PFSK-1 (cell line): ENCODE measurements around the gene ACAP1. TPM values are rescaled to one million over a fixed set of nuclear protein-coding genes. Genes with fewer than 3 reads are reported as not detected.

ENCODE experiments used
- FOXP2 ChIP-seq: optimal IDR thresholded peaks from 2 replicates; pipeline ENCODE3; 2011; ENCODE audit warnings: borderline replicate concordance, control low read depth, inconsistent platforms; ENCODE audit not compliant: insufficient read depth; ENCODE audit errors: extremely low read length, extremely low read depth
- POLR2AphosphoS5 ChIP-seq: IDR thresholded peaks from 2 replicates; pipeline ENCODE4 v1.6.1; 2012; ENCODE audit warnings: low read depth, mild to moderate bottlenecking, control low read depth, low read length, moderate library complexity
- SIN3A ChIP-seq: IDR thresholded peaks from 2 replicates; pipeline ENCODE4 v1.6.1; 2012; ENCODE audit warnings: mild to moderate bottlenecking, low read length, moderate library complexity, borderline replicate concordance; ENCODE audit not compliant: insufficient read depth
- TAF1 ChIP-seq: IDR thresholded peaks from 2 replicates; pipeline ENCODE4 v1.6.1; 2012; ENCODE audit warnings: low read length, control low read depth, borderline replicate concordance; ENCODE audit not compliant: insufficient read depth
- polyA plus RNA-seq: library from polyadenylated mRNA; unstranded; fragments of >200 nt; gene quantifications from one replicate; pipeline ENCODE4 v1.2.1, GENCODE V29; 2012; ENCODE audit warnings: low read depth, missing spikeins; ENCODE audit not compliant: insufficient read length
- TF ChIP-seq, protein P1 (sequence below), 2 experiments: IDR thresholded peaks; 2 replicates each; pipeline versions ENCODE4 v1.6.1 to v1.8.0; 2011 to 2012; ENCODE audit warnings: low read depth in 2 of 2, low read length in 2 of 2, control low read depth in 1 of 2, inconsistent platforms in 1 of 2, mild to moderate bottlenecking in 1 of 2, moderate library complexity in 1 of 2; ENCODE audit not compliant: insufficient read depth in 1 of 2

Gene ACAP1, protein sequence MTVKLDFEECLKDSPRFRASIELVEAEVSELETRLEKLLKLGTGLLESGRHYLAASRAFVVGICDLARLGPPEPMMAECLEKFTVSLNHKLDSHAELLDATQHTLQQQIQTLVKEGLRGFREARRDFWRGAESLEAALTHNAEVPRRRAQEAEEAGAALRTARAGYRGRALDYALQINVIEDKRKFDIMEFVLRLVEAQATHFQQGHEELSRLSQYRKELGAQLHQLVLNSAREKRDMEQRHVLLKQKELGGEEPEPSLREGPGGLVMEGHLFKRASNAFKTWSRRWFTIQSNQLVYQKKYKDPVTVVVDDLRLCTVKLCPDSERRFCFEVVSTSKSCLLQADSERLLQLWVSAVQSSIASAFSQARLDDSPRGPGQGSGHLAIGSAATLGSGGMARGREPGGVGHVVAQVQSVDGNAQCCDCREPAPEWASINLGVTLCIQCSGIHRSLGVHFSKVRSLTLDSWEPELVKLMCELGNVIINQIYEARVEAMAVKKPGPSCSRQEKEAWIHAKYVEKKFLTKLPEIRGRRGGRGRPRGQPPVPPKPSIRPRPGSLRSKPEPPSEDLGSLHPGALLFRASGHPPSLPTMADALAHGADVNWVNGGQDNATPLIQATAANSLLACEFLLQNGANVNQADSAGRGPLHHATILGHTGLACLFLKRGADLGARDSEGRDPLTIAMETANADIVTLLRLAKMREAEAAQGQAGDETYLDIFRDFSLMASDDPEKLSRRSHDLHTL
- 12.3 TPM for polyA plus RNA-seq

DNA sequence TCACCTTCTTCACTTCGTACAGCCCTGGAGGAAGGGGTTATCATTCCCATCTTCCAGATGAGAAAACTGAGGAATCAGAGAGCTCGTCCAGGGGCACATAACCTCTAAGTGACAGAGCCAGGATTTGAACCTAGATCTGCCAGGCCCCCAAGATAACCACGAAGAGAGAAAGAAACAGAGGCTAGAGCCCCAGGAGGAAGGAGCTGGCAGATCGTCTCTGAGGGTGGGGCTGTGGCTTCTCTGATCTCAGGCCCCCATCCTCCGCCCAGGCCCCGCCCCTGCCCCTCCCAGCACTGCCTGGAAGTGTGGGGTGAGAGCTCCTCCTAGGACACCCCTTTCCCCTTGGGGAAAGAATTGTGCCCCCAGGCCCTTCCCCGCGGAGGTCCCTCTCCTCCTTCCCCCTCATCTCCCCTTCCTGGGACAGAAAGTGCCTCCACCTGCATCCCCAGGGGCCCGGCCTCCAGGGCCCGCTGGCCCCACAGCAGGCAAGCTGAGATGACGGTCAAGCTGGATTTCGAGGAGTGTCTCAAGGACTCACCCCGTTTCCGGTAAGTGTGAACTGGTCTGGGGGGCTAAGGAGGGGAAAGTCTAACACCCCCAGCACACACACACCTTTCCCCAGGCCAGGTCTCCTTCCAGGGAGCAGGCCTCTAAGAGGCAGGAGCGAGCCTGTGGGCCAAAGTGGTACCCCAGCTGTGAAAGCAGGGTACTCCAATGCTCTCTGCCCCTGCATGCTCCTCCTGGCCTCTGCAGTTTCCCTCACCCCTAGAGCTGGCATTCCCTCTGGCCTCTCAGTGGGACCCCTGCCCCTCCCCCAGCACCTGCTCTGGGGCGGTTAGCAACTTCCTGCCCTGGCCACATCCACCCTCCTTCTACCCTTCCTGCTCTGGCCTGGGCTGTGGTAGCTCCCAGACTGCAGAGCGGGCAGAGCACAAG is at the start of gene ACAP1:
ACAP1 (plus strand) TSS at position 290 of the 936 bp plus-strand sequence; CDS start at position 496, 206 bp downstream.
- no peak for TF ChIP-seq POLR2AphosphoS5
- TF ChIP-seq FOXP2: no peak
- TF ChIP-seq TAF1: no peak
- no peak for TF ChIP-seq SIN3A

DNA sequence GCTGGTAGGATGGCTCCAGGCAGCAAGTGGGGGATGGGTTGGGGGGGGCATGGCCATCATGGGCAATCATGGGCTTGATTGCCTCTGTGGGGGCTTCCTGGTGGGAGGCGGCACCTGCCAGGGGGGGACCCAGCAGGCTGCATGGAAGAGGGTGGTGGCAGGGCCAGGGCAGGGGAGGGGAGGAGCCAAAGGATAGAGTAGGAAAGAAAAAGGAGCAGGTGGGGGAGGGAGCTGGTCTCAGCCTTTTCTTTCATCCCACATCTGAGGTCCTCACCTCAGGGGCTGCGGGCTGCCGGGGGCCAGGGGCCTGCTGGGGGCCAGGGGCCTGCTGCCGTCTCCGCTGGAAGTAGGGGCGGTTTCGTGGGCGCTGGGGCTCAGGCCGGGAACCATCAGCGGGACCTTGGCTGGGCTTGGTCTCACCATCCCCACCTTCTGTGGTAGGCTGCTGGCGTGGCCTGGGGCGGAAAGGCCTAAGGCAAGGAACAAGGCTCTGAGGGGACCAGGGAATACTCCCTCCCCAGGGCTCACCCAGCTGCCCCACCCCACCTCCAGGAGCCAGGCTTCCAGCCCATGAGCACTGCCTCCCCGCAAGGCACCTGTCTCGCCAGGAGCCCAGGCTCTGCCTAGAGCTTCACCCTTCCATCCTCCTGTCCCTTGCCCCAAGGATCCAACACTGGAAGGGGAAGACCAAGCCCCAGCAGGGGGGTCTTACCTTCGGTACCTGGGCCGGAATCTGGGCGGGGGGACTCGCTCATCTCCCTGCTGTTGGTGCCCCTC is 46.9 kb upstream of the ACAP1 start:
- TF ChIP-seq POLR2AphosphoS5: no peak
- TF ChIP-seq TAF1: no peak
- TF ChIP-seq FOXP2: no peak
- TF ChIP-seq, protein P1, sequence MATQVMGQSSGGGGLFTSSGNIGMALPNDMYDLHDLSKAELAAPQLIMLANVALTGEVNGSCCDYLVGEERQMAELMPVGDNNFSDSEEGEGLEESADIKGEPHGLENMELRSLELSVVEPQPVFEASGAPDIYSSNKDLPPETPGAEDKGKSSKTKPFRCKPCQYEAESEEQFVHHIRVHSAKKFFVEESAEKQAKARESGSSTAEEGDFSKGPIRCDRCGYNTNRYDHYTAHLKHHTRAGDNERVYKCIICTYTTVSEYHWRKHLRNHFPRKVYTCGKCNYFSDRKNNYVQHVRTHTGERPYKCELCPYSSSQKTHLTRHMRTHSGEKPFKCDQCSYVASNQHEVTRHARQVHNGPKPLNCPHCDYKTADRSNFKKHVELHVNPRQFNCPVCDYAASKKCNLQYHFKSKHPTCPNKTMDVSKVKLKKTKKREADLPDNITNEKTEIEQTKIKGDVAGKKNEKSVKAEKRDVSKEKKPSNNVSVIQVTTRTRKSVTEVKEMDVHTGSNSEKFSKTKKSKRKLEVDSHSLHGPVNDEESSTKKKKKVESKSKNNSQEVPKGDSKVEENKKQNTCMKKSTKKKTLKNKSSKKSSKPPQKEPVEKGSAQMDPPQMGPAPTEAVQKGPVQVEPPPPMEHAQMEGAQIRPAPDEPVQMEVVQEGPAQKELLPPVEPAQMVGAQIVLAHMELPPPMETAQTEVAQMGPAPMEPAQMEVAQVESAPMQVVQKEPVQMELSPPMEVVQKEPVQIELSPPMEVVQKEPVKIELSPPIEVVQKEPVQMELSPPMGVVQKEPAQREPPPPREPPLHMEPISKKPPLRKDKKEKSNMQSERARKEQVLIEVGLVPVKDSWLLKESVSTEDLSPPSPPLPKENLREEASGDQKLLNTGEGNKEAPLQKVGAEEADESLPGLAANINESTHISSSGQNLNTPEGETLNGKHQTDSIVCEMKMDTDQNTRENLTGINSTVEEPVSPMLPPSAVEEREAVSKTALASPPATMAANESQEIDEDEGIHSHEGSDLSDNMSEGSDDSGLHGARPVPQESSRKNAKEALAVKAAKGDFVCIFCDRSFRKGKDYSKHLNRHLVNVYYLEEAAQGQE (IDR thresholded peaks at IDR 0.05; ENCODE audit: insufficient read depth in 1 of 2, low read depth in 2 of 2, low read length in 2 of 2): no peak
- no peak for TF ChIP-seq SIN3A

DNA sequence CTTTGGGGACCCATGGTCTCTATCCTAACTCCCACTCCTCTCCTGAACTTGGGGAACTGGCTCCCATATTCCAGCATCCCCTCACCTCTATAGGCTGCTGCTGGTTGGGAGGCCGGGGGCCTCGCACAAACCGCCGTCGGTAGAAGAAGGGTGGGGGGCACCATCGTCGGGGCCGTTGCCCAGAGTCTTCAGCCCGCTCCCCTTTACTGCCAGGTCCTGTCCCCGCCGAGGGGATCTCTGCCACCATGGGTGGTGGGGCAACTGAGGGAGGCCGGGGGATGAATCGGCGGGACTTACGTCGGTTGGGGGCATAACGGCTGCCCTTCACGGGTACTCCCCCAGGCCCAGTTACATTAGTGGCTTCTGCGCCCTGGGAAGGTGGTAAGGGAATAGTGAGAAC is 46.2 kb upstream of the ACAP1 start:
- TF ChIP-seq FOXP2: no peak
- no peak for TF ChIP-seq SIN3A
- TF ChIP-seq POLR2AphosphoS5: no peak
- no peak for TF ChIP-seq TAF1
- TF ChIP-seq, protein P1 (IDR thresholded peaks at IDR 0.05; ENCODE audit: insufficient read depth in 1 of 2, low read depth in 2 of 2, low read length in 2 of 2): no peak

DNA sequence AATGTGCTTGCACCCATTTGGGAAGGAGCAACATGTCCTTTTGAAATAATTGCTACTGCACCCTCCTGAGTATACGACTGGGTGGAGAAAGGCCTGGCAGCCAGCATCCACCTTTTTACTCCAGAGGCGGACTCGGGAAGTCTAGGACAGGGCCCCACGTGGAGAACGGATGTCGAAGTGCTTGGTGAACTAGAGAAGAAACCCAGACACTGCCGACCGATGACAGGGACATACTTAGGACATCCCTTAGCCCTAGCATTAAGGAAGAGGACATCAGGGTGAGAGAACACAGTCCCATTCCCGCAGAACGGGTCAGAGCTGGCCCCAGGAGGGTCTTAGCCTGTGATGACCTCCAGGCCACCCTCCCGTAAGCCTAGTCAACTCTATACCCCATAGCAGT is 45.6 kb upstream of the ACAP1 start:
- no peak for TF ChIP-seq TAF1

DNA sequence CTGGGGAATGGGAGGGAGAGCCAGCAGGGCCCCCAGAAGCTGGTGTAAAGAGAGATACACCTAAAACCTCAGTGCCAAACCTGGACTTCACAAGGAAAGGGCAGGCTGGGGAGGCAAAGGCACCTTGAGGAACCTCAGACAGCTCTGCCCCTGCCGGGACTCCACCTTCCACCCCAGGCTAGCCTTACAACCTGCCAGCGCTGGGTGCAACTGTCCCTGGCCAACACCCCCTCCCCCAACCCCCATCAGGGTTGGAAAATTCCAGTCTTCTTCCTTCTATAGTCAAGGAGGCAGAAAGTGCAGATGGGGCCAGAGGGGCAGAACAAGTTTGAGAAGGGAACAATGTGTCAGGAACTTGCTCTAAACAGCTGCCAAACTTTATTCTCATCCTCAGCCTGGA is 44.1 kb upstream of the ACAP1 start:
- TF ChIP-seq TAF1: no peak
- TF ChIP-seq POLR2AphosphoS5: no peak
- TF ChIP-seq FOXP2: no peak
- TF ChIP-seq, protein P1 (IDR thresholded peaks at IDR 0.05; ENCODE audit: insufficient read depth in 1 of 2, low read depth in 2 of 2, low read length in 2 of 2): no peak
- no peak for TF ChIP-seq SIN3A
